GM21515 (cell line): ENCODE results near the gene UFD1.

Source experiments
- ATAC-seq: cut with Tn5 transposase; IDR thresholded peaks from one replicate; pipeline ENCODE4 v1.9.1; 2021; ENCODE audit not compliant: unreplicated experiment

Gene UFD1

DNA sequence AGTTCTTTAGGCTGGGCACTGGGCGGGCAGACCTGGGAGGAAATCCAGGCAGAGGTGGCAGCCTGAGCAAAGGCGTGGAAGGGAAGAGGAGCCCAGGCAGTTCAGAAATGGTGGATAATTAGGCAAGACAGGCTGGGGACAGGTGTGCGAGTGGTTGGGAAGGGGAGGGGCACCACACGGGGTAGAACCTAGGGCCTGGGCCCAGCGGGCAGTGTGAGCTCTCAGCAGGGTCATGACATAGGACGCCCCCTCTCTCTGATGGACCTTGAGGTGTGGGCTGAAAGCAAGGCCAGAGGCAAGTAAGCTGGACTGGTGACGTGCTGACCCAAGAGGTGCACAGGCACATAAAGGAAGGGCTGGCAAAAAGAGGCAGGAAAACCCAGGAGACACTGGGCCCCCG lies 6.8 kb downstream of the UFD1 start:
- no peak for ATAC-seq

DNA sequence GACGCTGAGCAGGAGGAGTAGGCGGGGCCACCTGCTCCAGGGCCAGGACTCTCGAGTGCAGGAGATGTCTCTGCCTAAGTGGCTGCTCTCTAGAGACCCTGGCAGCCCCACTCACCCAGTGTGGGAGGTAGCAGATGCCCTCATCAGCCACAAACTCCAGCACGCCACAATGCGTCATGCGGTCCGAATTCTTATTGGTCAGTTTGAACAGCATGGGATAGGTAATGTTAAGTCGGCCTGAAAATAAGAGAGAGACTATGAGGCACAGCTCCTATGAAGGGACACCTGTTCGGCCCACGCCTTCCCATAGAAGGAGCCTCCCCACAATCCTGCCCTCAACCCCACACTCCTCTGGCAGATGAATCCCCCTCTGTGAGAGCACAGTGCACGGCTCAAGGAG lies 7.4 kb downstream of the UFD1 start:
- ATAC-seq, result no peak

DNA sequence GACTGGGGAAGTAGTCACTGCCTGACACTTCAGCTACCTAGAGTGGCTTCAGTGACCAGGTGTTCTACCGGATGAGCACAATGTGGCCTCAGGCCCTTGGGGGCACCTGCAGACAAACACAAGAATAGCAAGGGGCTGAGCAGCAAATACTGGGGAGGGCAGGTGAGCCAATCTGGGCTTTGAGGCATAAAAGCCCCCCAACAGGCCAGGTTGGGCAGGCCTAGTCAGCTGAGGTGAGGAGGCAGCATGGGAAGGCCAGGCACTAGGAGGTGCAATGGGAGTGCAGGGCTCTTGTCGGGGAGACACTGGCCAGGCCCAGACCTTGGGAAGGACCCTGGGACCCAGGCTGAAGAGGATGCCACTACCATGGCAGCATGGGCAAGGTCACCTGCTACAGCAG lies 9.0 kb downstream of the UFD1 start:
- ATAC-seq, result no peak

- no peak for ATAC-seq
These were observed 9.6 kb downstream of the UFD1 start for GRCh38 chr22:19469421-19469820.

DNA sequence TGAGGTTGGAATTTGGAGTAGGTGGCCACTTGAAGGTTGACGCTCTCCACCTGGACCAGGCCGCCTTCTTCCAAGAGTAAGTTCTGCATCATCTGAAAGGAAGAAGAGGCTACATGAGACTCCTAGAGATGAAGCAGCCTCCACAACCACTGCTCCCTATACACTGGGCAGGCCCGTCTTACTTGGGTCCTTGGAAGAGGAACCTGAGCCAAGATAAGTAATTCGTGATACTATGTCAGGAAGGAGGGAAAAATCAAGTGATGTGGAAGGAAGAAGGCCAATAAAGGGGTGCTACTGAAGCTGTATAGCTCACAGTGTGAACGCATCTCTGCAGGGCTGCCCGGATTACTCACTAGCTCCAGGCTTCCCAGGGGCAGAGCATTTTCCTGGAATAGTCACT lies 11.1 kb downstream of the UFD1 start:
- ATAC-seq, result no peak

DNA sequence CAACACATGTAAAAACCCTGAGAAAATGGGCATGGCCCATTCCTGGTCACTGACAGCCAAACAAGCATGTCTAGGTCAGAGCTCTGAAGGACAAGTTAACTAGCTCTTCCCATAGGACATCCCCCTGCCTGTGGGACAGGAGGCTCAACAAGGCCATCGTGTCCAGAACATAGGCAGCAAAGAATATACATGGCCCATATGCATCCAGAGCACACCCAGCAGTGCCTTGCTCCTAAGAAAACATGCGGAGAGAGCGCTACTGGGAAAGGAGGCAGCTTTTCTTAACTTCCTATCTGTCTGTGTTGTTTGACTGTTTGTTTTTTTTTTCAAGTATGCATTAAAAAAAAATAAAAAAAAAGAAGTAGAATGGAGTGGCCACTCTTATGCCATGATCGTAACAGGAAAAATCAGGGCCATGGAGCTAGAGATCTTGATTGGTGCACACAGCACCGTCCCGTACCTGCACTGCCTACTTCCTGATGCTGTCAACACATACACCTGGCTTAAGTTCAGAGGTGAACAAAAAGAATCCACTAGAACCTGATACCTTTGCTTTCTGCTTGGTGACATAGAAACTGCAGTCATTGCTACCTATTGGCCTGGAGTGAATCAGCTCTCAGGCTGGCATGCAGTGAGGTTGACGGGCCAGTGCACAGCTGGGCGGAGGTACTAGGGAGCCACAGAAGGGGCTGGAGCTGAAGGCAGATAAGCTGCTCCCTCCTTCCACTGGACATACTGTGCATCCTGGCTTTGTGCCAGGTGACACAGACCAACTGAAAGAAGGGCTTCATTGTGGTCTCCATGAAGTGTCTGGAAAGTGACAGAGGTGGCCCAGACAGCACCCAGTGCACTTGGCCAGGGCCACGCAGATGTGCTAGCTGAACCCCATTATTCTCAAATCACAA lies 11.9 kb downstream of the UFD1 start:
- no peak for ATAC-seq

GRCh38 chr22:19466126-19466716 lies 12.8 kb downstream of the UFD1 start:
- ATAC-seq, result no peak

DNA sequence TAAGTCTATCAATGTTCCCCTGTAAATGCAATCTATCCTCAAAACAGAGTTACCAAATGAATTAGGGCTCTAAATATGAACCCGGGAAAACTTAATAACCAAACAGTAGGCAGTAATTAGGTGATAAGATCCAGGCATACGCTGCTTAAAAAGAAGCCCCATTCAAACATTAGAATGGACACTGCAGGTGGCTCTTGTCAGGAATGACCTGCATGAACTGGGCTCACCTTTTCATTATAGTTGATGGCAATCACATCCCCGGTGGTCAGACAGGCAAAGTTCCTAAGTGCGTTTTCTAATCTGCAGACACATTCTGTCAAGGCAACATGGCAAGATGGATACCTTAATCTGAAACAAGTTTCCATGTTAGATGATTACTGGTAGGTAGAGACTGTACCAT lies 14.0 kb downstream of the UFD1 start:
- ATAC-seq, result no peak

- ATAC-seq, result no peak
These were observed 14.4 kb downstream of the UFD1 start for GRCh38 chr22:19464546-19464945.

- no peak for ATAC-seq
These were observed 15.2 kb downstream of the UFD1 start for GRCh38 chr22:19463491-19464469.

- no peak for ATAC-seq
These were observed 16.0 kb downstream of the UFD1 start for GRCh38 chr22:19463008-19463407.

- no peak for ATAC-seq
These were observed 17.5 kb downstream of the UFD1 start for GRCh38 chr22:19461506-19461905.

- ATAC-seq, result no peak
These were observed 19.0 kb downstream of the UFD1 start for GRCh38 chr22:19460036-19460435.

- no peak for ATAC-seq
These were observed 21.1 kb downstream of the UFD1 start for GRCh38 chr22:19457828-19458428.

DNA sequence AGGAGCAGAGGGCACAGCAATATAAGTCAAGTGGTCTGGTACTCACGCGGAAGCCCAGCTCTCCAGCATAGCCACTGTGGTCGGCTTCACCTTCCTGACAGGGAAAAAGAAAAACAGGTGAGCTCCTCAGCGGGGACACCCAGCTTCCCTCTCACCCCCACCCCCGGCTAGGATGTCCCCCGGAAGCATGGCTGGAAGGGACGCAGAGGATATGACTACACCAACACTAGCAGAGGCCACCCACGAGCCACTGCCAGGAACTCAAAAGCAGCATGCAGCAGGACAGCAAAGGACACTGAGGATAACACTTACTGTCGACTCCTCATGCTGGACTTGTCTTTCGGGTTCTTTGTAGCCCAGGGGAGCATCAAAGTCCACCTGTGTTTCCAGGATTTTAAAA lies 22.5 kb downstream of the UFD1 start:
- no peak for ATAC-seq

- ATAC-seq, result no peak
These were observed 23.2 kb downstream of the UFD1 start for GRCh38 chr22:19455585-19456370.

DNA sequence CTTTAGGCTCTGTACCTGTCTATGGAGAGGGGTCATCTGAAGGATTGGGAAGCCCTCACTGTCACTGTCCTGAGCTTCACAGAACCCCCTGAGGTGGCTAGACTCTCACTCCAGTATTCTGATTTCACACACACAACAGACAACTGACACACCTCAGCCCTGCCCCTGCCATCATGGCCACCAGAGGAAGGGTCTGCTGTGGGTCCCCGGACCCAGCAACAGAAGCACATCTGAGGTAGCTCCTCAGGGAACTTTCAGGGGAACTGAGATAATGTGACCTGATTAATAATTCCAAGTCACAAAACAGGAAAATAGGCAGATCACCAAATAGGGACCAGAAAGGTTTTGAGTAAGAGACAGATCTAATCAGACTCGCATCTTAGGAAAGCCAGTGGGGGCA lies 24.0 kb downstream of the UFD1 start:
- ATAC-seq, result no peak

GRCh38 chr22:19454156-19454555 lies 24.8 kb downstream of the UFD1 start:
- no peak for ATAC-seq

- ATAC-seq, result no peak
These were observed 25.3 kb downstream of the UFD1 start for GRCh38 chr22:19453718-19454117.

DNA sequence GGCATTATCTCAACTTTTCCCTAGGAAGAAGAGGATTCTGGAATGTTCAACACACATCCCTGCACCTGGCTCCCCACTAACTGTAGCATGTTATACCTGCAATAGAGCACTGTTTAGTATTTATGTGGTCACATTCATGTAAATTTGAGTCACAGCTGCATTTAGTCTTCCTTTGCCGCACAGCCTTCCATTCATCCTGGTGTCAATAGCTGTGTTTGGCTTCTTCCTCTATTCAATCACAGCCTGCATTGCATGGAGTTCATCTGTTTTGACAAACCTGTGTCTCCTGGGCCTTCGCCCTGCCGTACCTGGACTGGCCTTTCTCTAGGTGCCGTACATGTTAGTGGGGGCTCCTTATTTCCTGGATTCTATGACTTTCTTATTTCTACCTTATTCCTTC lies 27.4 kb downstream of the UFD1 start:
- no peak for ATAC-seq
